ENCODE measurements around the gene ONECUT2.

The ONECUT2 gene

DNA sequence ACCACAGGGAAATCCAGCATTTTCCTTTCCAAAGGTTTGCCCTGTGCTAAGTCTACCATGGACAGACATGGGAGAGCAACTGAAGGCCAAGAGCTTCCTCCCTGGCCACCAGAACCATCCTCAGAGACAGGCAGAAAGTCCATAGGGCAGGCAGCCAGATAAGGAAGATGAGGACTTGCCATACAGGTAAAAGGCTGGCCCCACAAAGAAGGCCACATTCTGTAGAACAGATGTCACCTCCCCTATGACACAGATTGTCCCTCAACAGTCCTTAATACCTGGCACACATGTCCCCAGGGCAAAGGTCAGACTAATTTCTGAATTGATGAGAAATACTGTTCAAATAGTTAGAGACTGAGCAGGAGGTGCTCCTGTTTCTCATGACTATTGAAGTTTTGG, 99.3 kb downstream of the ONECUT2 start:
- TF ChIP-seq, protein P1, sequence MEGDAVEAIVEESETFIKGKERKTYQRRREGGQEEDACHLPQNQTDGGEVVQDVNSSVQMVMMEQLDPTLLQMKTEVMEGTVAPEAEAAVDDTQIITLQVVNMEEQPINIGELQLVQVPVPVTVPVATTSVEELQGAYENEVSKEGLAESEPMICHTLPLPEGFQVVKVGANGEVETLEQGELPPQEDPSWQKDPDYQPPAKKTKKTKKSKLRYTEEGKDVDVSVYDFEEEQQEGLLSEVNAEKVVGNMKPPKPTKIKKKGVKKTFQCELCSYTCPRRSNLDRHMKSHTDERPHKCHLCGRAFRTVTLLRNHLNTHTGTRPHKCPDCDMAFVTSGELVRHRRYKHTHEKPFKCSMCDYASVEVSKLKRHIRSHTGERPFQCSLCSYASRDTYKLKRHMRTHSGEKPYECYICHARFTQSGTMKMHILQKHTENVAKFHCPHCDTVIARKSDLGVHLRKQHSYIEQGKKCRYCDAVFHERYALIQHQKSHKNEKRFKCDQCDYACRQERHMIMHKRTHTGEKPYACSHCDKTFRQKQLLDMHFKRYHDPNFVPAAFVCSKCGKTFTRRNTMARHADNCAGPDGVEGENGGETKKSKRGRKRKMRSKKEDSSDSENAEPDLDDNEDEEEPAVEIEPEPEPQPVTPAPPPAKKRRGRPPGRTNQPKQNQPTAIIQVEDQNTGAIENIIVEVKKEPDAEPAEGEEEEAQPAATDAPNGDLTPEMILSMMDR (IDR thresholded peaks at IDR 0.05; ENCODE audit: low read depth, low read length), result no peak
- H3K4me3 ChIP-seq (ENCODE audit: low read depth, low read length), result no peak overlapping the region

DNA sequence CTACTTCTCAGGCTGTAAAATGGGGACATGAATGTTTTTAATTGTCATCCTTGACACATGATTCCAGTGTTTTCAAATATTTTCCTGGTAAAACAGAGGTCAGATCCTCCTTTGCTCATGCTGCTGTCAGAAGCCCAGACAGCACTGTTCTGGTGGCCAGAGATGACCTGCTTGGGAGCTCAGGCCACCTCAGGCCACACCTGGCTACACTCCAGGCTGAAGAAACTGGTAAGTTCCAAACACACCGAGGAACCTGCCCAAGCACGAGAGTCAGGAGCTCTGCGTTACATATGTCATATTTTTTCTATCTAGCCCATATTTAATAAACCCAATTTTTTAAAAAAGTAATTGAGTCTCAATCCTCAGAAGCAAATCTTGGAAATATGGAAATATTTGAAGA, 103.4 kb downstream of the ONECUT2 start:
- TF ChIP-seq, protein P1 (IDR thresholded peaks at IDR 0.05; ENCODE audit: low read depth, low read length), result no peak
- H3K4me3 ChIP-seq (ENCODE audit: low read depth, low read length), result no peak overlapping the region

DNA sequence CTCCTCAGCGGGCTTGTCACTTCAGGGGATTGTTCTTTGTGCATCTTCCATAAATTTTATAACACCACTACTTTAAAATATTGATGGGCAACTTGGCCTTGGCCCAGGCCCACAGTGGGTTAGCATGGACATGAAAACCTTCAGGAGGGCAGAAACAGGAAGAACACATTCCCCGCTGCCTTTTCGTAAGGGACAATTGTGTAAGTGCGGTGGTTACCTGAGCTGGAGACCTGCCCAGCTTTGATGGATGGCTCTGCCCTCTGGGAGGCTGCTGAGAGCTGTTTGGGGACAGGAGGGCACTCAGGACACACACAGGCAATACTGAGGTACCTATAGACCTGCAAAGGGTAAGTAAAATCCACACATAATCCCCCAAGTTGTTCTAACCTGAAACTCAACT, 104.5 kb downstream of the ONECUT2 start:
- TF ChIP-seq, protein P1 (IDR thresholded peaks at IDR 0.05; ENCODE audit: low read depth, low read length), result no peak

More for the DNA sequence above, 104.5 kb downstream of the ONECUT2 start:
- H3K4me3 ChIP-seq (ENCODE audit: low read depth, low read length), result no peak overlapping the region
